Ovary (tissue), 3 donors: Measurements from ENCODE around the gene DIP2C.

Experiments used
- EP300 ChIP-seq: sonication (generic); formaldehyde crosslinking; IDR thresholded peaks from one replicate; pipeline ENCODE4 v1.6.1; 2017; ENCODE audit warnings: antibody characterized with exemption
- TF ChIP-seq, protein P1 (sequence below), 3 donors: fragments of 450-650 bp in 2 of 3; fragments of 200-600 bp in 1 of 3; IDR thresholded peaks; one replicate each; pipeline versions ENCODE4 v1.5.1 to v1.8.0; 2016 to 2022; ENCODE audit warnings: antibody characterized with exemption in 3 of 3, mild to moderate bottlenecking in 1 of 3
- donor health status: DM: no; HTN: no; CAD: no.

GRCh38 chr10:615583-616152, 73.8 kb downstream of the DIP2C start:
- TF ChIP-seq, protein P1, sequence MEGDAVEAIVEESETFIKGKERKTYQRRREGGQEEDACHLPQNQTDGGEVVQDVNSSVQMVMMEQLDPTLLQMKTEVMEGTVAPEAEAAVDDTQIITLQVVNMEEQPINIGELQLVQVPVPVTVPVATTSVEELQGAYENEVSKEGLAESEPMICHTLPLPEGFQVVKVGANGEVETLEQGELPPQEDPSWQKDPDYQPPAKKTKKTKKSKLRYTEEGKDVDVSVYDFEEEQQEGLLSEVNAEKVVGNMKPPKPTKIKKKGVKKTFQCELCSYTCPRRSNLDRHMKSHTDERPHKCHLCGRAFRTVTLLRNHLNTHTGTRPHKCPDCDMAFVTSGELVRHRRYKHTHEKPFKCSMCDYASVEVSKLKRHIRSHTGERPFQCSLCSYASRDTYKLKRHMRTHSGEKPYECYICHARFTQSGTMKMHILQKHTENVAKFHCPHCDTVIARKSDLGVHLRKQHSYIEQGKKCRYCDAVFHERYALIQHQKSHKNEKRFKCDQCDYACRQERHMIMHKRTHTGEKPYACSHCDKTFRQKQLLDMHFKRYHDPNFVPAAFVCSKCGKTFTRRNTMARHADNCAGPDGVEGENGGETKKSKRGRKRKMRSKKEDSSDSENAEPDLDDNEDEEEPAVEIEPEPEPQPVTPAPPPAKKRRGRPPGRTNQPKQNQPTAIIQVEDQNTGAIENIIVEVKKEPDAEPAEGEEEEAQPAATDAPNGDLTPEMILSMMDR (IDR thresholded peaks at IDR 0.05) = no peak
- no peak for TF ChIP-seq EP300
